Thymus (tissue), 11 donors: ENCODE data around the gene KCNH5. TPM values are rescaled to one million over a fixed set of nuclear protein-coding genes. Genes with fewer than 3 reads are reported as not detected.

Source experiments
- DNase-seq, 9 donors: peaks; one replicate each; pipeline ENCODE4 v3.0.0-alpha.2; 2013; ENCODE audit warnings: low spot score in 9 of 9, low read depth in 6 of 9, missing footprints in 1 of 9
- H3K27ac ChIP-seq, 2 donors: one replicate each; pipeline ENCODE4 v1.5.1; 2013; ENCODE audit warnings: control low read depth in 1 of 2, low read depth in 1 of 2, low read length in 1 of 2, mild to moderate bottlenecking in 1 of 2, moderate library complexity in 1 of 2
- H3K27me3 ChIP-seq, 2 donors: one replicate each; pipeline ENCODE4 v1.5.1; 2013; ENCODE audit warnings: low read length in 1 of 2; ENCODE audit not compliant: control insufficient read depth in 2 of 2, insufficient read depth in 1 of 2
- H3K36me3 ChIP-seq, 2 donors: one replicate each; pipeline ENCODE4 v1.5.1; 2013; ENCODE audit warnings: low read length in 1 of 2, mild to moderate bottlenecking in 1 of 2, moderate library complexity in 1 of 2; ENCODE audit not compliant: control insufficient read depth in 2 of 2, insufficient read depth in 2 of 2
- H3K4me1 ChIP-seq, 2 donors: one replicate each; pipeline ENCODE4 v1.5.1; 2013; ENCODE audit warnings: low read length in 2 of 2; ENCODE audit not compliant: control insufficient read depth in 2 of 2, insufficient read depth in 2 of 2
- H3K4me3 ChIP-seq, 2 donors: one replicate each; pipeline ENCODE4 v1.5.1; 2013; ENCODE audit warnings: low read length in 2 of 2, control low read depth in 1 of 2, mild to moderate bottlenecking in 1 of 2
- H3K9me3 ChIP-seq, 2 donors: one replicate each; pipeline ENCODE4 v1.5.1; 2013; ENCODE audit warnings: low read length in 1 of 2, mild to moderate bottlenecking in 1 of 2; ENCODE audit not compliant: control insufficient read depth in 2 of 2, insufficient read depth in 1 of 2
- WGBS: extraction: QIAGEN DNeasy Blood & Tissue Kit; methylation state at CpG from one replicate; pipeline ENCODE4 v1.1.7; 2013; 5-methylcytosine and 5-hydroxymethylcytosine counted together
- polyA plus RNA-seq: library from polyadenylated mRNA; stranded (reverse); fragments of 200-250 nt; gene quantifications from one replicate; pipeline ENCODE4 v1.2.3, GENCODE V29; 2013
- total RNA-seq: library from RNA; stranded (reverse); fragments of 120-200 nt; gene quantifications from one replicate; pipeline ENCODE4 v1.2.4, GENCODE V29; 2013
- donor health status: healthy.

The KCNH5 gene
- total and polyA plus RNA-seq, 2 donors: 0.11 to 0.38 TPM

DNA sequence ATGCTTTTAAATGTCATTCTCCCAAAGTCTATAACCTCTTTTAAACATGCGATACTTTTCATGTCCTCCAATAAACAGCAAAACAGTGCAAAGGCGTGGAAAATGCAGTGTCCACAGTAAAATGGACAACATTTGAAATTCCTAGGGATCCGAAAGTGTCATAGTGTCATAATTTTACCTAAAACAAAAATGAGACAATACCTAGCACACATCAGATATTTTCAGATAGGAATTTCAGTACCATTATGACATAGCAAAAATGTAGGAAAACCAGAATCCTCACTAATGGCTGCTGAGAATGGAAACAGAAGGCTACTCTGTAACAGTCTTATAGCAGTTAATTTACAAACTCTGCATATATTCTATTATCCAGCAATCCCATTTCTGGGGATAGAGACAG is 33.1 kb downstream of the KCNH5 start:
- Histone ChIP-seq H3K27me3 (no peaks in the 10 kb centered on the region), H3K4me1 (no peaks in the 10 kb centered on the region), H3K36me3 (no peaks in the 10 kb centered on the region), H3K4me3 (no peak overlapping the region), H3K27ac (no peak overlapping the region), H3K9me3 (no peaks in the 10 kb centered on the region)
- 94% methylated on average over 3 of the region's 3 CpGs for WGBS
- DNase-seq: no peak

GRCh38 chr14:63011623-63012022 is 33.6 kb downstream of the KCNH5 start:
- Histone ChIP-seq H3K4me3 (no peak overlapping the region), H3K27me3 (no peaks in the 10 kb centered on the region), H3K36me3 (no peaks in the 10 kb centered on the region), H3K4me1 (no peaks in the 10 kb centered on the region), H3K9me3 (no peaks in the 10 kb centered on the region), H3K27ac (no peak overlapping the region)
- WGBS: 94% methylated on average over 2 of the region's 2 CpGs
- DNase-seq: no peak

DNA sequence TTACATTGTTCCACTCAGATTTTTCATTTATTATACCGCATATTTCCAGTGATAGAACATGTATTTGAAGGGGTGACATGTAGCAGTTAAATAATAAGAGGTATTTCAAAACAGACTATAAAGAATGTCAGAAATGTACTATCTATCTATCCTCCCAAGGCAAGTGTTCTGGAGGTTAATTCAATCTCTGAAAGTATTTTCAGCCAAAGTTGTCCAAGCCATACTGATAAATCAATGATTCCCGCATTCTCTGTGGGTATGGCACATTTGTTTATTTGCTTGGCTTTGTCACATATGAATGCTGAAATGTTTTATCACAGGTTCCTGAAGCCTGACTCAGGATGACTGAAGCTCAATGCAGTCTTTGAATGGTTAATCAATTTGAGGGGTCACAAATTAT is 35.8 kb downstream of the KCNH5 start:
- Histone ChIP-seq H3K27ac (no peak overlapping the region), H3K4me3 (no peak overlapping the region), H3K9me3 (no peaks in the 10 kb centered on the region), H3K36me3 (no peaks in the 10 kb centered on the region), H3K4me1 (no peaks in the 10 kb centered on the region), H3K27me3 (no peaks in the 10 kb centered on the region)
- DNase-seq: no peak
- 96% methylated on average over 2 of the region's 2 CpGs for WGBS

DNA sequence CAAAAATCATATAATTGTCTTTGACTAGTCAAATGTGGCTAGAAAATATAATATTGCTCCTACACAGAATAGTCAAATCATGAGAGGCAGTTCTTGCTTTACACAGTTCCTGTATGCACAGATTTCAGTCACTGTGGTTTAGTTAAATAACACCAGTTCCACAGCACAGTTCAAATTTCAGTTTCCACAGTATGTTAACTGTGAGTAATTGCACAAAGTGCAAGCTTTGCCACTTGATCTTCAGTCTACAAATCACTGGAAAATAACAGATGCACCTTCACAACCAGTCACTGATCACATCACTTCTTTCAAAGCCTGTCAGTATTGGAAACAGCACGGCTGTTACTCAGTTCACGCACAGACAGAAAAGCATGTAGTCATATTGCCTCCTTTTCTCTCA is 38.7 kb downstream of the KCNH5 start:
- WGBS: 94% methylated on average over 2 of the region's 2 CpGs

DNA sequence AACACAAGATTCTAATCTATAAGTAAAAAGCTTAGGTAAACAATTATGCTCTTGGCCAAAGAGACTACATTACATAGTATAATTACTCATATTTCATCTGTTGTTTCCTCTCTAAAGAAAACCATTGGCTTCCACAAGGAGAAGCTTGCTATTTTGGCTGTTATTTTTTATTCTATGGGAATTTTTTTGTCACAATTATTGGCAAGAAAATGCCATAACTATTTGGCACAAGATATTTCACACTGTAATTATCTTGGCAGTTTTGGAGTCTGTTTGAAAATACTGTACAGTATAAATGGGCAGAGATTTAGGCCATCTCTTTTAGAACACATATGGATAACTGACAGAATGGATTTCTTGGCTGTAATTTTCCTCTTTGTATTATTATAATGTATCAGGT is 51.2 kb downstream of the KCNH5 start:
- no peaks in the 10 kb centered on the region for H3K27me3 ChIP-seq
- H3K9me3 ChIP-seq: no peaks in the 10 kb centered on the region
- no peak overlapping the region for H3K27ac ChIP-seq
- no peaks in the 10 kb centered on the region for H3K36me3 ChIP-seq
- H3K4me3 ChIP-seq: no peak overlapping the region
- no peaks in the 10 kb centered on the region for H3K4me1 ChIP-seq
- DNase-seq: no peak

More for the DNA sequence above, 38.7 kb downstream of the KCNH5 start:
- Histone ChIP-seq H3K27ac (no peak overlapping the region), H3K9me3 (no peaks in the 10 kb centered on the region), H3K36me3 (no peaks in the 10 kb centered on the region), H3K4me3 (no peak overlapping the region), H3K4me1 (no peaks in the 10 kb centered on the region), H3K27me3 (no peaks in the 10 kb centered on the region)
- DNase-seq: no peak

GRCh38 chr14:62988967-62989366 is 56.3 kb downstream of the KCNH5 start:
- Histone ChIP-seq H3K4me1 (no peaks in the 10 kb centered on the region), H3K9me3 (no peaks in the 10 kb centered on the region), H3K36me3 (no peaks in the 10 kb centered on the region), H3K27me3 (no peaks in the 10 kb centered on the region), H3K4me3 (no peak overlapping the region), H3K27ac (no peak overlapping the region)
- WGBS: 65% methylated on average over 3 of the region's 3 CpGs
- no peak for DNase-seq

- Histone ChIP-seq H3K4me3 (no peak overlapping the region), H3K27me3 (no peaks in the 10 kb centered on the region), H3K9me3 (no peaks in the 10 kb centered on the region), H3K36me3 (no peaks in the 10 kb centered on the region), H3K27ac (no peak overlapping the region), H3K4me1 (no peaks in the 10 kb centered on the region)
- DNase-seq: no peak
Observed at GRCh38 chr14:62983821-62984220, 61.4 kb downstream of the KCNH5 start.

DNA sequence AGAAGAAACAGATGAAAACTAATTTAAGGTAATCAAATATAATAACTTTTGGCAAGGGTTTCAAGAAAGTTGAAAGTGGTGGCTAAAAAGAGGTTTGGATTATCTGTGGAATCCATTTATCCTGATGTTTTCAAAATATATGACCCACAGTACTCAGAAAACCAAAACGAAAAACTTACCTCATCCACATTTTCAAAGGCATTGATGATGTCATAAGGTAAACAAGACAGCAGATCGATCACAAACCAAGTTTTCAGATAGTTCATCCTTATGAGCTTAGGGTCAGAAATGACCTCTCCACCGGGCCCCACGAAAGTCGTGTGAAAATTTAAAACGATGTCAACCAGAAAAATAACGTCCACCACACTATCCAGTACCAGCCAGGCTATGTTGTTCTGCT is 64.6 kb downstream of the KCNH5 start:
- Histone ChIP-seq H3K27ac (no peak overlapping the region), H3K4me3 (no peak overlapping the region), H3K4me1 (no peaks in the 10 kb centered on the region), H3K9me3 (no peaks in the 10 kb centered on the region), H3K27me3 (no peaks in the 10 kb centered on the region), H3K36me3 (no peaks in the 10 kb centered on the region)
- 95% methylated on average over 7 of the region's 7 CpGs for WGBS
- no peak for DNase-seq

DNA sequence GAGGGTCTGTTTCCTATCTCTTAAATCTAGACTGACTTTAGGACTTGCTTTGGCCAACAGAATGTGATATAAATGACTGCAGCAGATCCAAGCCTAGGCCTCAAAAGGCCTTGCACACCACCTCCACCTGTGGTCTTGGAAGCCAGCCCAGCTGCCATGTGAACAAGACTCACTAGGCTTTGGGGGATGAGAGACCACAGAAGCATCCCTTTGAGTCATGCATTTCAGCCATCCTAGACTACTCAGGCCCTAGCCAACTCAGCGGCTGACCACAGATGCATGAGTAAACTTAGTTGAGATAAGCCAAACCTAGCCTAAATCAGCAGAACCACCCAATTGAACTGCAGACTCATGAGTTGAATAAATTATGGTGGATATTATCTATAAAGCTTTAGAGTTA is 87.7 kb downstream of the KCNH5 start:
- H3K27ac ChIP-seq: no peak overlapping the region
- H3K4me1 ChIP-seq: no peaks in the 10 kb centered on the region
- no peaks in the 10 kb centered on the region for H3K27me3 ChIP-seq
- no peaks in the 10 kb centered on the region for H3K9me3 ChIP-seq
- DNase-seq: no peak
- H3K36me3 ChIP-seq: no peaks in the 10 kb centered on the region
- H3K4me3 ChIP-seq: no peak overlapping the region
- 93% methylated on average over 1 of the region's 1 CpG for WGBS

GRCh38 chr14:62956413-62956812 is 88.8 kb downstream of the KCNH5 start:
- no peak for DNase-seq
- no peaks in the 10 kb centered on the region for H3K36me3 ChIP-seq
- no peaks in the 10 kb centered on the region for H3K27me3 ChIP-seq
- H3K9me3 ChIP-seq: no peaks in the 10 kb centered on the region
- H3K4me3 ChIP-seq: no peak overlapping the region
- H3K27ac ChIP-seq: no peak overlapping the region
- no peaks in the 10 kb centered on the region for H3K4me1 ChIP-seq
- 88% methylated on average over 2 of the region's 2 CpGs for WGBS
